ENCODE measurements around the gene ATXN1. TPM values are rescaled to one million over a fixed set of nuclear protein-coding genes. Genes with fewer than 3 reads are reported as not detected.

ATXN1 gene
- polyA plus RNA-seq, 2 of the 4 experiments (the other 2 are of a cell fraction): 2.9 to 8.3 TPM

DNA sequence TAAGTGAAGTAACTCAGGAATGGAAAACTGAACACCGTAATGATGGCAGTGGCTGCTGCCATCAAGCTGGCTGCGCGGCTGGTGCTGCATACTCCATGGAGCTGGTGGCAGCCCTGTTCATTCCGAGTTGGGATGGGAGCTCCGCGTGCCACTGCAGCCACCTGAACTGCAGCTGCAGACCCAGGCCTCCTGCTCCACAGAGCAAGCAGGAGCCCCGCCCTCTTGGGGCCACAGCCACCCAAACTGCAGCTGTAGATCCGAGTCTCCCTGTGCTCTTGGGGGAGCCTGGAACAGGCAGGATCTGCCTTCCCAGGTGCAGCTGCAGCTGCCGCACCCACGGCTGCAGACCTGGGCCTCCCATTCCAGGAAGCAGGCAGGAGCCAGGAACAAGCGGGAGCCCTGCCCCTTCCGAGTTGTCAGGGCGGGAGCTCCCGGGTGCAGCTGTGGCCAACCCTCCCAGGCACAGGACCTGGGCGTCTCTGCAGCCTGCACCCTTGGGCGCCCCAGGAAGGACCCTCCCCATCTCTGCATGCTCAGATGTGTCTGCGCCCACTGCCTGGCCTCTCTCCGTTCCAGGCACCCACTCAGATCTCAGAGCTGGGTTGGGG lies 402.6 kb downstream of the ATXN1 start:
- TF ChIP-seq EP300 (IDR thresholded peaks at IDR 0.05): no peak
- TF ChIP-seq BHLHE40 (IDR thresholded peaks at IDR 0.05; ENCODE audit: low read depth, low read length): no peak
- TF ChIP-seq JUN (IDR thresholded peaks at IDR 0.05): no peak
- no peak for TF ChIP-seq JUNB (IDR thresholded peaks at IDR 0.05)
- TF ChIP-seq, protein P1, sequence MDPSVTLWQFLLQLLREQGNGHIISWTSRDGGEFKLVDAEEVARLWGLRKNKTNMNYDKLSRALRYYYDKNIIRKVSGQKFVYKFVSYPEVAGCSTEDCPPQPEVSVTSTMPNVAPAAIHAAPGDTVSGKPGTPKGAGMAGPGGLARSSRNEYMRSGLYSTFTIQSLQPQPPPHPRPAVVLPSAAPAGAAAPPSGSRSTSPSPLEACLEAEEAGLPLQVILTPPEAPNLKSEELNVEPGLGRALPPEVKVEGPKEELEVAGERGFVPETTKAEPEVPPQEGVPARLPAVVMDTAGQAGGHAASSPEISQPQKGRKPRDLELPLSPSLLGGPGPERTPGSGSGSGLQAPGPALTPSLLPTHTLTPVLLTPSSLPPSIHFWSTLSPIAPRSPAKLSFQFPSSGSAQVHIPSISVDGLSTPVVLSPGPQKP (IDR thresholded peaks at IDR 0.05; ENCODE audit: low read depth, low read length): no peak
- no peak for TF ChIP-seq NPAS2 (CRISPR knock-in tag; IDR thresholded peaks at IDR 0.05; ENCODE audit: borderline replicate concordance)
- TF ChIP-seq NFE2L2 (conservative IDR thresholded peaks at IDR 0.05; ENCODE audit: low read length): no peak
- no peak for TF ChIP-seq RAD21 (conservative IDR thresholded peaks at IDR 0.05 in 1 of 2, IDR thresholded peaks at IDR 0.05 in 1 of 2)
- no peak for TF ChIP-seq ZC3H11A (IDR thresholded peaks at IDR 0.05)
- TF ChIP-seq HOXA7 (CRISPR knock-in tag; IDR thresholded peaks at IDR 0.05): no peak
- no peak for TF ChIP-seq NR3C1 (IDR thresholded peaks at IDR 0.05)
- no peak for TF ChIP-seq FOSB (CRISPR knock-in tag; IDR thresholded peaks at IDR 0.05)
- TF ChIP-seq, protein P2, sequence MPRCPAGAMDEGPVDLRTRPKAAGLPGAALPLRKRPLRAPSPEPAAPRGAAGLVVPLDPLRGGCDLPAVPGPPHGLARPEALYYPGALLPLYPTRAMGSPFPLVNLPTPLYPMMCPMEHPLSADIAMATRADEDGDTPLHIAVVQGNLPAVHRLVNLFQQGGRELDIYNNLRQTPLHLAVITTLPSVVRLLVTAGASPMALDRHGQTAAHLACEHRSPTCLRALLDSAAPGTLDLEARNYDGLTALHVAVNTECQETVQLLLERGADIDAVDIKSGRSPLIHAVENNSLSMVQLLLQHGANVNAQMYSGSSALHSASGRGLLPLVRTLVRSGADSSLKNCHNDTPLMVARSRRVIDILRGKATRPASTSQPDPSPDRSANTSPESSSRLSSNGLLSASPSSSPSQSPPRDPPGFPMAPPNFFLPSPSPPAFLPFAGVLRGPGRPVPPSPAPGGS (IDR thresholded peaks at IDR 0.05): no peak
- no peak for TF ChIP-seq FOXS1 (CRISPR knock-in tag; IDR thresholded peaks at IDR 0.05)
- TF ChIP-seq, protein P3, sequence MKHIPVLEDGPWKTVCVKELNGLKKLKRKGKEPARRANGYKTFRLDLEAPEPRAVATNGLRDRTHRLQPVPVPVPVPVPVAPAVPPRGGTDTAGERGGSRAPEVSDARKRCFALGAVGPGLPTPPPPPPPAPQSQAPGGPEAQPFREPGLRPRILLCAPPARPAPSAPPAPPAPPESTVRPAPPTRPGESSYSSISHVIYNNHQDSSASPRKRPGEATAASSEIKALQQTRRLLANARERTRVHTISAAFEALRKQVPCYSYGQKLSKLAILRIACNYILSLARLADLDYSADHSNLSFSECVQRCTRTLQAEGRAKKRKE (CRISPR knock-in tag; IDR thresholded peaks at IDR 0.05; ENCODE audit: low read depth): no peak
- TF ChIP-seq, protein P4, sequence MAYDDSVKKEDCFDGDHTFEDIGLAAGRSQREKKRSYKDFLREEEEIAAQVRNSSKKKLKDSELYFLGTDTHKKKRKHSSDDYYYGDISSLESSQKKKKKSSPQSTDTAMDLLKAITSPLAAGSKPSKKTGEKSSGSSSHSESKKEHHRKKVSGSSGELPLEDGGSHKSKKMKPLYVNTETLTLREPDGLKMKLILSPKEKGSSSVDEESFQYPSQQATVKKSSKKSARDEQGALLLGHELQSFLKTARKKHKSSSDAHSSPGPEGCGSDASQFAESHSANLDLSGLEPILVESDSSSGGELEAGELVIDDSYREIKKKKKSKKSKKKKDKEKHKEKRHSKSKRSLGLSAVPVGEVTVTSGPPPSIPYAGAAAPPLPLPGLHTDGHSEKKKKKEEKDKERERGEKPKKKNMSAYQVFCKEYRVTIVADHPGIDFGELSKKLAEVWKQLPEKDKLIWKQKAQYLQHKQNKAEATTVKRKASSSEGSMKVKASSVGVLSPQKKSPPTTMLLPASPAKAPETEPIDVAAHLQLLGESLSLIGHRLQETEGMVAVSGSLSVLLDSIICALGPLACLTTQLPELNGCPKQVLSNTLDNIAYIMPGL (CRISPR knock-in tag; IDR thresholded peaks at IDR 0.05; ENCODE audit: borderline replicate concordance): no peak
- TF ChIP-seq CBX2 (IDR thresholded peaks at IDR 0.05; ENCODE audit: borderline replicate concordance, low read depth): no peak
- no peak for TF ChIP-seq HOXB13 (CRISPR knock-in tag; IDR thresholded peaks at IDR 0.05; ENCODE audit: low read depth)
- H3K4me2 ChIP-seq: no peak overlapping the region
- no peak overlapping the region for H3K4me3 ChIP-seq
- 92% methylated on average over 3 of the region's 18 CpGs for WGBS (ENCODE audit: missing lambda C conversion rate)
- no peak overlapping the region for H3K27ac ChIP-seq
- no peak for DNase-seq (ENCODE audit: low read depth in 1 of 2, low spot score in 1 of 2)
- ChIA-PET CTCF (interaction anchor here (0.9 kb wide), 1 partner anchor 51 kb away, joined by 3 read pairs; no protein-coding TSS in a partner anchor), POLR2A (no interaction called here)
- no peaks in the 10 kb centered on the region for H3K9me3 ChIP-seq
- no peak for ATAC-seq
- peaks cover 23% of the 10 kb centered on the region for H3K4me1 ChIP-seq
- no peak for FAIRE-seq

DNA sequence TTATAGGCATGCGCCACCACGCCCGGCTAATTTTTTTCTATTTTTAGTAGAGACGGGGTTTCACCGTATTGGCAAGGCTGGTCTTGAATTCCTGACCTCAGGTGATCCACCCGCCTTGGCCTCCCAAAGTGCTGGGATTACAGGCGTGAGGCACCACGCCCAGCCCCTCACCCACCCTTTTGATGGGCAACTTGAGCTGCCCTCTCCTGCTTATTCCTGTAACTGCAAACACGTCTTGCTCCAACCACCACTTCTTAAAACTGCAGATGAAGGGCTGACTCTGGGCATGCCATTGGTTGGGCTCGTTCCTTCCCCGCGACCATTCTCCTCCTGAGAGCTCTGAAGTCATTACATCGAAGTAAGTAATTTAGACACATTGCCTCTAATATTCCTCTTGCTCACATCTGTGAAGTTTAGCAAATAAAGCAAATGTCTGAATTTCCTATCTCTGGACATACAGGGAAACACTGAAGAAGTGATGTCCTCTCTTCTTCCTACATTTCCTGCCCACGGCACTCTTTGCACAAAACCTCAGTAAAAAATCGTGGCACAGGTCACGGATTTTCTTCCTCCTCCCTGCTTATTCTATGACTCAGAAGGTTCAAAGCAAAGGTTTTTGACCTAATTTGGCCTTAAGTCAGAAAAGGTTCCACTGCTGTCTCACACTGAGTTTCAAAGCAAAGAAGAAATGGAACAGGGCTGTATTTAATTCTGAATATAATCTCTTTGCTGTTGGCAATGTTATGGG lies 405.4 kb downstream of the ATXN1 start:
- Histone ChIP-seq H3K4me3 (no peak overlapping the region), H3K27ac (peak overlapping the region; percentile 47 to 69; a peak in 5 of 6 replicates), H3K9me3 (no peaks in the 10 kb centered on the region), H3K4me2 (peak overlapping the region; percentile 52), H3K4me1 (peaks cover 23% of the 10 kb centered on the region)
- ATAC-seq (peak in 1 of 2 experiments; percentile 38; a peak in 1 of 6 replicates), FAIRE-seq (no peak), DNase-seq (ENCODE audit: low read depth in 1 of 2, low spot score in 1 of 2) (peak in 1 of 2 experiments; percentile 21)
- ChIA-PET CTCF (interaction anchor here (0.6 to 1.5 kb wide), 3 partner anchors 9 to 287 kb away, joined by 3 to 4 read pairs (median 3); no protein-coding TSS in a partner anchor), POLR2A (no interaction called here)
- WGBS (ENCODE audit: missing lambda C conversion rate): 68% methylated on average over 16 of the region's 16 CpGs
- TF ChIP-seq ESRRA (IDR thresholded peaks at IDR 0.05; ENCODE audit: borderline replicate concordance, low read length): no peak
- TF ChIP-seq NPAS2 (CRISPR knock-in tag; IDR thresholded peaks at IDR 0.05; ENCODE audit: borderline replicate concordance): no peak
- no peak for TF ChIP-seq ZC3H11A (IDR thresholded peaks at IDR 0.05)
- TF ChIP-seq, protein P5, sequence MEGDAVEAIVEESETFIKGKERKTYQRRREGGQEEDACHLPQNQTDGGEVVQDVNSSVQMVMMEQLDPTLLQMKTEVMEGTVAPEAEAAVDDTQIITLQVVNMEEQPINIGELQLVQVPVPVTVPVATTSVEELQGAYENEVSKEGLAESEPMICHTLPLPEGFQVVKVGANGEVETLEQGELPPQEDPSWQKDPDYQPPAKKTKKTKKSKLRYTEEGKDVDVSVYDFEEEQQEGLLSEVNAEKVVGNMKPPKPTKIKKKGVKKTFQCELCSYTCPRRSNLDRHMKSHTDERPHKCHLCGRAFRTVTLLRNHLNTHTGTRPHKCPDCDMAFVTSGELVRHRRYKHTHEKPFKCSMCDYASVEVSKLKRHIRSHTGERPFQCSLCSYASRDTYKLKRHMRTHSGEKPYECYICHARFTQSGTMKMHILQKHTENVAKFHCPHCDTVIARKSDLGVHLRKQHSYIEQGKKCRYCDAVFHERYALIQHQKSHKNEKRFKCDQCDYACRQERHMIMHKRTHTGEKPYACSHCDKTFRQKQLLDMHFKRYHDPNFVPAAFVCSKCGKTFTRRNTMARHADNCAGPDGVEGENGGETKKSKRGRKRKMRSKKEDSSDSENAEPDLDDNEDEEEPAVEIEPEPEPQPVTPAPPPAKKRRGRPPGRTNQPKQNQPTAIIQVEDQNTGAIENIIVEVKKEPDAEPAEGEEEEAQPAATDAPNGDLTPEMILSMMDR (IDR thresholded peaks at IDR 0.05): no peak
- TF ChIP-seq HEYL (CRISPR knock-in tag; IDR thresholded peaks at IDR 0.05): no peak
- TF ChIP-seq ZSCAN20 (CRISPR knock-in tag; IDR thresholded peaks at IDR 0.05): no peak
- no peak for TF ChIP-seq TFCP2L1 (CRISPR knock-in tag; IDR thresholded peaks at IDR 0.05)
- TF ChIP-seq KDM1A (IDR thresholded peaks at IDR 0.05; ENCODE audit: low read depth): no peak
- TF ChIP-seq ZNF302 (CRISPR knock-in tag; IDR thresholded peaks at IDR 0.05): no peak
